HL-60 (cell line): ENCODE data around the gene NUFIP2.

Experiments
- CTCF ChIP-seq: IDR thresholded peaks from one replicate; pipeline ENCODE4 v1.5.1; 2011; ENCODE audit warnings: low read length, control low read depth, inconsistent platforms; ENCODE audit not compliant: insufficient read depth
- GABPA ChIP-seq: IDR thresholded peaks from 2 replicates; pipeline ENCODE4 v1.6.1; 2012; ENCODE audit warnings: low read depth

DNA sequence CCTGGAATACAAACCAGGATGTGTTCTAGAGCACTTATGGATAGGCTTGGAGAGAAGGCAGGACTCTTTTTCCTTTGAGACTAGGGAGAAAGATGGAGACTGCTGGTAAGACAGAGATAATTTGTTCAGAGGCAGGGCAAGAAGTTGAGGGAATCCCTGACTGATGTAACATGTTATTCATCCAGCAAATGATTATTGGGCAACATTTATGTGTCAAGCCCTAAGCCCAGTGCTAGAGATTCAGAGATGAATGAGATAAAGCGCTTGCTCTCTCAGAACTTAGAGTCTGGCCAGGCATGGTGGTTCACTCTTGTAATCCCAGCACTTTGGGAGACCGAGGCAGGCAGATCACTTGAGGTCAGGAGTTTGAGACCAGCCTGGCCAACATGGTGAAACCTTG is 47.8 kb upstream of the NUFIP2 start:
- no peak for TF ChIP-seq CTCF
- no peak for TF ChIP-seq GABPA
